Peyer's patch (tissue), 4 donors: ENCODE results near the gene LUZP1.

ENCODE experiments used
- CTCF ChIP-seq, 6 experiments: fragments of 450-650 bp in 4 of 6; fragments of 200-600 bp in 2 of 6; sonication (generic) in 1 of 6; IDR thresholded peaks; one replicate each; pipeline ENCODE4 v1.5.1; 2017 to 2019; ENCODE audit warnings: antibody characterized with exemption in 6 of 6, mild to moderate bottlenecking in 3 of 6, moderate library complexity in 1 of 6
- POLR2A ChIP-seq, 2 donors: fragments of 450-650 bp; IDR thresholded peaks; one replicate each; pipeline ENCODE4 v1.5.1; 2017; ENCODE audit warnings: antibody characterized with exemption in 2 of 2, mild to moderate bottlenecking in 2 of 2, moderate library complexity in 2 of 2

GRCh38 chr1:23065385-23065784 lies 103.3 kb downstream of the LUZP1 start:
- TF ChIP-seq CTCF (IDR thresholded peaks at IDR 0.05), result no peak
- no peak for TF ChIP-seq POLR2A (IDR thresholded peaks at IDR 0.05)
